Karpas-422 (cell line): Measurements from ENCODE around the gene EXPH5. TPM values are rescaled to one million over a fixed set of nuclear protein-coding genes. Genes with fewer than 3 reads are reported as not detected.

ENCODE experiments used
- DNase-seq: peaks from one replicate; pipeline ENCODE4 v3.0.0-alpha.2; 2015
- H2AFZ ChIP-seq: fragments of 200-600 bp; sonication (generic); 2 replicates; pipeline ENCODE4 v1.6.1; 2014; ENCODE audit warnings: antibody characterized with exemption, low read length, mixed read lengths
- H3K27ac ChIP-seq: fragments of 200-600 bp; sonication (generic); 2 replicates; pipeline ENCODE4 v1.5.1; 2014; ENCODE audit warnings: mild to moderate bottlenecking, low read length, moderate library complexity
- H3K27me3 ChIP-seq: fragments of 200-600 bp; sonication (generic); 2 replicates; pipeline ENCODE4 v1.6.1; 2014; ENCODE audit warnings: low read length, mixed read lengths
- H3K36me3 ChIP-seq: fragments of 200-600 bp; sonication (generic); 2 replicates; pipeline ENCODE4 v1.6.1; 2014; ENCODE audit warnings: low read length, mixed read lengths; ENCODE audit not compliant: insufficient read depth
- H3K4me1 ChIP-seq: fragments of 200-600 bp; sonication (generic); 2 replicates; pipeline ENCODE4 v1.6.1; 2014; ENCODE audit warnings: mild to moderate bottlenecking, low read length, mixed read lengths
- H3K4me2 ChIP-seq: fragments of 200-600 bp; sonication (generic); 2 replicates; pipeline ENCODE4 v1.6.1; 2014; ENCODE audit warnings: low read length, low read depth, mild to moderate bottlenecking; ENCODE audit not compliant: poor library complexity, severe bottlenecking
- H3K4me3 ChIP-seq: fragments of 200-600 bp; sonication (generic); 2 replicates; pipeline ENCODE4 v1.5.1; 2014; ENCODE audit warnings: mild to moderate bottlenecking, antibody characterized with exemption, low read length, mixed read lengths
- H3K79me2 ChIP-seq: fragments of 200-600 bp; sonication (generic); 2 replicates; pipeline ENCODE4 v1.6.1; 2014; ENCODE audit warnings: mild to moderate bottlenecking, low read length, mixed read lengths
- H3K9ac ChIP-seq: fragments of 200-600 bp; sonication (generic); 2 replicates; pipeline ENCODE4 v1.6.0; 2014; ENCODE audit warnings: low read length
- H3K9me2 ChIP-seq: fragments of 200-600 bp; sonication (generic), shearing (Covaris generic); replicated peaks from 2 replicates; pipeline ENCODE4 v1.6.0; 2014; ENCODE audit warnings: mild to moderate bottlenecking, low read length, moderate library complexity; ENCODE audit not compliant: insufficient read depth
- H3K9me3 ChIP-seq: fragments of 300-700, 200-600 bp; sonication (generic); 2 replicates; pipeline ENCODE4 v1.6.1; 2014; ENCODE audit warnings: low read length, mixed read lengths
- H4K20me1 ChIP-seq: fragments of 200-600 bp; sonication (generic); 2 replicates; pipeline ENCODE4 v1.6.1; 2014; ENCODE audit warnings: mild to moderate bottlenecking, antibody characterized with exemption, low read length, low read depth; ENCODE audit not compliant: insufficient read depth
- total RNA-seq: library from RNA; depleted of rRNA; stranded (reverse); fragments of >200 nt; shearing (Covaris generic); gene quantifications from 2 replicates; pipeline ENCODE4 v1.2.3, GENCODE V29; 2014; ENCODE audit warnings: low replicate concordance

EXPH5 gene
- total RNA-seq, 1 experiment from 2014 or later = not detected

DNA sequence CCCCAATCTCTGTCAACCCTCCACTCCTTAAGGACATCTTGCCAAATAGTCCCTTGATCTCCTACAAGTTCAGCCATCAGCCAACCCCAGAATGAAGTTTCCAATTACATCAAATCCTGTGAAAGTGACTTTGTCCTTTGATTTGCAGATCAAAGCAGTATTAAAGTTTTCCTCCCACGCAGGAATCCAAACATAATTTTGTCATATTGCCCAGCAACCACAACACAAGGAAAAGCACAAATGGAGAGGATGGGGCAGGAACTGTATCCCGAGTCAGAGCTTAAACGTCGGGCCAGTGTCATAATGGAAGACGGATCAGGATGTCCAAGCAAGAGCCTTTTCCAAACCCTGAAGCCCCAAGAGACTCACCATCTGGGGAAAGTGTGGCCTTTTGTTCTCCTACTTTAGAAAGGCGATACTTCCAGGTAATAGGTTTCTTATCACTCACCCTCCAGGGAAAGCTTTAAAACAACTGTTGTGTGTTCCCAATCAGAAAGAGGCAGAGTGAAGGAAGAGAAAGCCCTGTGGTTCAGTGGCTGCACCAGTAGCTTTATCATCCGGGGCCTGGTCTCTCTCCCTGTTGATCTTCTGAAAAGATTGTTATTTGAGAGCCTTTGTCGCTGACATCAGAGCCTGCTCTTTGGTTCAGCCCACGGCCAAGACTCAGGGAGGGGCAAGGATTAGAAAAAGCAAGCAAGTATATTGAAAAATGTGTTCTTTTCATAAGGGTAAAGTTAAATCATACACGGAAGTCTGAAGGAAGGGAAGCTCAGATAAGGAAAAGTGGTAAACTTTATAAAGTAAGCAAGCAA is 41.7 kb downstream of the EXPH5 start:
- Histone ChIP-seq H3K9me2 (no peaks in the 10 kb centered on the region), H2AFZ (0 out of 2 replicates have a peak overlapping the region, but pooled peaks have one; percentile 6), H3K9me3 (no peaks in the 10 kb centered on the region), H3K4me2 (no peak overlapping the region), H3K27me3 (no peaks in the 10 kb centered on the region), H3K79me2 (no peaks in the 10 kb centered on the region), H3K9ac (no peak overlapping the region), H3K36me3 (no peaks in the 10 kb centered on the region), H3K27ac (no peak overlapping the region), H4K20me1 (no peaks in the 10 kb centered on the region), H3K4me1 (no peaks in the 10 kb centered on the region), H3K4me3 (no peak overlapping the region)
- no peak for DNase-seq

DNA sequence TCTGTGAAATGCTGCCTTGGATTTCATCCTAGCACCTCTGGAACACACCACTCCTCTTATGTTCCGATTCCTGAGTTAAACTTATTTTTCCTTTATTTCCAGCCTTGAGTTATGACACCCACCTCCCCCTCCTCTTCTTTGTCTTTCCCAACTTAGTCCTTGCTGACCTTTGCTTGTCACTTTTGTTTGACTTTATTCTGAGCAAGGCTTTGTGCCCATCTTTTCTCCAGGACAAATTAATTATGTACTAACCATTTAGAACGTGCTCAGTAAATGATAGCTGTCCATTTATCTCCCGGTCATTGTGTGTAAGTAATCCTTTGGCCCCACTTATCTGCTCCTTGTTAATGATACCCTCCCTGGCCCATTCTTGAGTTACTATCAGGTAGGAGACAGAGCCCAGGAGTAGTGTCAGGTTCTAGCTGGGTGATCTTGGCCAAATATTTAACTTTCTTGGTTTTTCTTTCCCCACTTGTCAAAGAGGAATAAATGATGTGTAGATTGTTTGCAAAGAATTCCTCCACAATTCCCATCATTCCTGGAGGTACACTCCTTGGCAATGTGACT is 44.2 kb downstream of the EXPH5 start:
- no peaks in the 10 kb centered on the region for H4K20me1 ChIP-seq
- no peaks in the 10 kb centered on the region for H3K9me2 ChIP-seq
- no peak for DNase-seq
- no peaks in the 10 kb centered on the region for H3K4me1 ChIP-seq
- no peak overlapping the region for H3K27ac ChIP-seq
- H2AFZ ChIP-seq = no peak overlapping the region
- H3K9me3 ChIP-seq = no peaks in the 10 kb centered on the region
- H3K27me3 ChIP-seq = no peaks in the 10 kb centered on the region
- no peak overlapping the region for H3K9ac ChIP-seq
- no peak overlapping the region for H3K4me3 ChIP-seq
- no peak overlapping the region for H3K4me2 ChIP-seq
- H3K36me3 ChIP-seq = no peaks in the 10 kb centered on the region
- no peaks in the 10 kb centered on the region for H3K79me2 ChIP-seq

DNA sequence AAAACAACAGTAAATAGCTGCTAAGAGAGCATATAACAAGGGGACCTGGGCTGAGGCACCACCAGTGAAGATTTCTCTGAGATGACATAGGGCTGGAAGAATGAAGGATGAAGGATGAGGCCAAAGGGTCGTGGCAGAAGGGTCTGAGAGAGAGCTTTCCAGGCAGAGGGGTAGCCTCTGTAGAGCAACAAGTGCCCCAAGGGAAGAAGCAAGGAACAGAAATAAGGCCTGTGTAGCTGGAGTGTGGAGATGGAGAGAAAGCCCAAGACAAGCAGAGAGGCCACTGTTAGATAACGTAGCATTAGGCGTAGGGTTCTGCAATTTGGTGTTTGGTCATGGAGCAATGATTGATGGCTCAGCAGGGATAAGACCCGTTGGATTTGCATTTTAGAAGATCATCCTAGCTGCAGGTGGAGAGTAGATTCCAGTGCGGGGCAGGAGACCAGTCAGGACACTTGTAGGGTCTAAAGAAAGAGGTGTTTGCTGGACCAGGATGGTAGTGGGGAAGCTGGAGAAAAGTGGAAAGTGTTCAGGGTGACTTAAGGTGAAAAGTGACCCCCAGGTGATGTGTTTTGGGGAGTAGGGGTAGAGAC is 47.6 kb downstream of the EXPH5 start:
- Histone ChIP-seq H3K4me2 (no peak overlapping the region), H3K27ac (no peak overlapping the region), H3K4me3 (no peak overlapping the region), H2AFZ (no peak overlapping the region), H3K79me2 (no peaks in the 10 kb centered on the region), H3K9me3 (no peaks in the 10 kb centered on the region), H3K36me3 (no peaks in the 10 kb centered on the region), H4K20me1 (no peaks in the 10 kb centered on the region), H3K9ac (no peak overlapping the region), H3K27me3 (no peaks in the 10 kb centered on the region), H3K9me2 (no peaks in the 10 kb centered on the region), H3K4me1 (no peaks in the 10 kb centered on the region)
- no peak for DNase-seq

DNA sequence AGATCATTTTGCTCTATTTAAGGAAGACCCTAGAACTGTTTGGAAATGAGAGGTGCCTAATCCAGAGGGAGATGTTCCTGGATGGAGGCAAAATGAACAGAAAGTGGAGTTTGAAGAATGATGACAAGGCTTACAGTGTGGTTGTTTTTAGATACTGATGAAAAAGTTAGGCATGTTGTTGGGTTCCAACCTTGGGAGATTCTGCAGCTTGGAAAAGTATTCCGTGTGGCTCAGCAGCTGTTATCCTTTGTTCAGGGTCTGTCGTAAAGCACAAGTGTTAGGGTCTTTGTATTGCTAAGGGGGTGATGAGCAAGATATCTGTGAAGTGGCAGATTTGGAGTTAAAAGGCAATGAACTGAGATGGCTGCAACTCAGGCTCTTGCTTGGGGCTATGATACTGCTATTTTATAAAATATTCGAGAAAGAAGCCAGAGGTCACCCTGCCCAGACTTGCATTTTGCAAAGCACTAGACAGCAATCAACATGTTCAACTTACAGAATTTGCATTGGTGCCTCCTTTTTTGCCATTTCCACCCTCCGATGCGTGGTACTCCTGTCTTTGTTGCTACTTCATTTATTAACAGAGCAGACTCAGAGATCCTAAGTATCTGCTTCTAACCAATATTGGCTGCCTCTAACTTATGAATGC is 50.1 kb downstream of the EXPH5 start:
- Histone ChIP-seq H2AFZ (no peak overlapping the region), H3K4me2 (no peak overlapping the region), H3K9ac (no peak overlapping the region), H3K36me3 (no peaks in the 10 kb centered on the region), H3K9me2 (no peaks in the 10 kb centered on the region), H3K27me3 (no peaks in the 10 kb centered on the region), H4K20me1 (no peaks in the 10 kb centered on the region), H3K4me3 (no peak overlapping the region), H3K27ac (no peak overlapping the region), H3K9me3 (no peaks in the 10 kb centered on the region), H3K79me2 (no peaks in the 10 kb centered on the region), H3K4me1 (no peaks in the 10 kb centered on the region)
- no peak for DNase-seq

DNA sequence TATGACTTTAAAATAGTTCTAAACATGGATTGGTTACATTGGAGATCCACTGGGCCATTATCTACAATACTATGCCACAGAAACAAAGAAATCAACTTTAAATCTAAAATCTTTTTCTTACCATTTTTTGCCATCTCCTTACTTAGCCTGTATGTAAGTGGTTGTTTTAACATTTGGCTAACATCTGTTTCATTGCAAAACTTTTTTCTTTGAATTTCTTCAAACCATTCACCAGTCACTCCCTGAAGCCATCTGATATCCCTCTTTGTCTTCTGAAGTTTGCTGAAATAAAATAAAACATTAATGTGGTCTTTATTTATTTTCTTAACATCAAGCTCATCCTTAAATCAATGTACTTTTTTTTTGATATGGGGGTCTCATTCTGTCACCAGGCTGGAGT is 52.0 kb downstream of the EXPH5 start:
- Histone ChIP-seq H3K27ac (no peak overlapping the region), H2AFZ (no peak overlapping the region), H3K4me3 (no peak overlapping the region), H3K9ac (no peak overlapping the region), H3K9me3 (no peaks in the 10 kb centered on the region), H3K79me2 (no peaks in the 10 kb centered on the region), H3K36me3 (no peaks in the 10 kb centered on the region), H3K27me3 (no peaks in the 10 kb centered on the region; the same call in 1 of the 2 replicates), H3K4me2 (no peak overlapping the region), H4K20me1 (no peaks in the 10 kb centered on the region), H3K9me2 (no peaks in the 10 kb centered on the region), H3K4me1 (no peaks in the 10 kb centered on the region)
- DNase-seq = no peak

DNA sequence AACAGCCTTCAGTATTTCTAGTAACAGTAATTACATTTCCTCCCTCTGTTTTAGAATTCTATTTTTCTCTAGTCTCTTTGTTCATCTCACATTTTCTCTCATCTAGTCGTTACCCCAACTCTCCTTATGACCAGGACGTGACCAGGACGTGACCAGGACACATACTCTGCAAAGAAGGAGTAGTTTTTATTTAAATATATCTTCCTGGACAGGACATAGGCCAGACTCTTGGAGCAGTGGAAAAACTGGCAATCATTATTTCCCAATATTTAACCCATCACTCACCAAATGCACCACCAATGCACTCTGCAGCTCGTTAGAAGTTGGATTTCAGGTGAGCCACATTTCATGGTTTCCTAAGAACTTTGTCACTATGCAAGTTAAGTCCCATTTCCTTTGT is 55.1 kb downstream of the EXPH5 start:
- no peaks in the 10 kb centered on the region; the same call in 1 of the 2 replicates for H3K27me3 ChIP-seq
- H3K9me2 ChIP-seq = no peaks in the 10 kb centered on the region
- H3K79me2 ChIP-seq = no peaks in the 10 kb centered on the region
- no peak overlapping the region for H3K9ac ChIP-seq
- no peaks in the 10 kb centered on the region for H3K4me1 ChIP-seq
- DNase-seq = no peak
- no peak overlapping the region for H3K4me3 ChIP-seq
- H3K9me3 ChIP-seq = no peaks in the 10 kb centered on the region
- H4K20me1 ChIP-seq = no peaks in the 10 kb centered on the region
- H3K4me2 ChIP-seq = no peak overlapping the region
- no peak overlapping the region for H2AFZ ChIP-seq
- no peaks in the 10 kb centered on the region for H3K36me3 ChIP-seq
- H3K27ac ChIP-seq = no peak overlapping the region

DNA sequence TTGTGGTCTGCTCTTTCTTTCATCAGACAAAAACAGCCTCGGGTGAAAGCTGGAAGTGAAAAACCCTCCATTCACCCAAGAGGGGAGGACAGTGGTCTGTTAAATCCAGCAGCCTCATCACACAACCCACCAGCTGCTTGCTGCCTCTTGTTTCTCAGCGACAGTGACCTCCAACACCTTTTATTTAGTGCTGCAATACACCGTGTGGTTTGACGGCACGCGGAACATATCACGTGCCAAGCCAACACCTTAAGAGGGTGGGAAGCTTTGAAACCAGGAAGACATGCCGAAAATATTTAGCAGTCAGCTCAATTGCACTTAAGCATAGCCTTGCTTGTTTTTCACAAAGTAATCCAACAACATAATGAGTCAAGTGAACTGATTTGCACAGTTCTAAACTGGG is 55.5 kb downstream of the EXPH5 start:
- Histone ChIP-seq H3K4me3 (no peak overlapping the region), H3K9me3 (no peaks in the 10 kb centered on the region), H3K9ac (no peak overlapping the region), H4K20me1 (no peaks in the 10 kb centered on the region), H3K79me2 (no peaks in the 10 kb centered on the region), H3K27ac (no peak overlapping the region), H3K4me1 (no peaks in the 10 kb centered on the region), H2AFZ (no peak overlapping the region), H3K4me2 (no peak overlapping the region), H3K36me3 (no peaks in the 10 kb centered on the region), H3K27me3 (no peaks in the 10 kb centered on the region; the same call in 1 of the 2 replicates), H3K9me2 (no peaks in the 10 kb centered on the region)
- no peak for DNase-seq

DNA sequence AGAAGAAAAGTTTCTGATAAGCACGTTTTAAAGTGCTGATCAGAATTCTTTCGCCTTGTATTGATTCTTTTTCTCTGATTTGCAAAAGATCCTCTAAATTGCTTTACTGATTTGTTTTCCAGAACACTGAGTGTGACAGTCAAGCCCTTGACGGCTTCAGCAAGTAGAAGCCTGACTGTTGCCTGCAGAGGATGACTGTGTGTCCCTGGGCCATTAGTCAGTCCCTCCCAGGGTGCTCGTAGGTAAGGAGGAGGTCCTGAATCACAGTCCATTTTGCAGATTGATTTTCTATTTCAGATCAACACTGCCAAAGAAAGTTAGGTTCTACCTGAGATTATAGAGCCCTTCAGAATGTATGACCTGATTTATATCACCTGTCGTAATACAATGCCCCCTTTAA is 56.8 kb downstream of the EXPH5 start:
- no peak for DNase-seq
- Histone ChIP-seq H3K79me2 (no peaks in the 10 kb centered on the region), H3K4me3 (no peak overlapping the region), H3K9me3 (no peaks in the 10 kb centered on the region), H3K36me3 (no peaks in the 10 kb centered on the region), H4K20me1 (no peaks in the 10 kb centered on the region), H3K27ac (no peak overlapping the region), H3K4me1 (no peaks in the 10 kb centered on the region), H3K9ac (no peak overlapping the region), H2AFZ (no peak overlapping the region), H3K27me3 (no peaks in the 10 kb centered on the region; the same call in 1 of the 2 replicates), H3K9me2 (no peaks in the 10 kb centered on the region), H3K4me2 (no peak overlapping the region)
